Cerebellar cortex (tissue), 1 donor: ENCODE measurements around the gene CEP170.
"Not testable (repeated sequence)": the region's sequence is repeated elsewhere in the genome, so short reads cannot be mapped to it uniquely, and the experiment has no call there.

ENCODE experiments used
- DNase-seq: peaks from one replicate; pipeline ENCODE4 v3.0.0-alpha.2; 2015; ENCODE audit warnings: low spot score

The CEP170 gene

GRCh38 chr1:243173758-243174369 is 81.2 kb downstream of the CEP170 start:
- not testable (repeated sequence) for DNase-seq

GRCh38 chr1:243164911-243165310 is 90.2 kb downstream of the CEP170 start:
- not testable (repeated sequence) for DNase-seq

- DNase-seq, result not testable (repeated sequence)
These were observed 104.2 kb downstream of the CEP170 start for GRCh38 chr1:243150906-243151305.

GRCh38 chr1:243149120-243149519 is 106.0 kb downstream of the CEP170 start:
- DNase-seq, result not testable (repeated sequence)

- not testable (repeated sequence) for DNase-seq
These were observed 107.7 kb downstream of the CEP170 start for GRCh38 chr1:243147351-243147750.

GRCh38 chr1:243140498-243140897 is 114.6 kb downstream of the CEP170 start:
- DNase-seq, result not testable (repeated sequence)

- not testable (repeated sequence) for DNase-seq
These were observed 132.1 kb downstream of the CEP170 start for GRCh38 chr1:243122876-243123409.

- DNase-seq, result not testable (repeated sequence)
These were observed 133.1 kb downstream of the CEP170 start for GRCh38 chr1:243121939-243122338.

- not testable (repeated sequence) for DNase-seq
These were observed 136.3 kb downstream of the CEP170 start for GRCh38 chr1:243118601-243119322.

- DNase-seq, result not testable (repeated sequence)
These were observed 138.9 kb downstream of the CEP170 start for GRCh38 chr1:243116187-243116586.

GRCh38 chr1:243114769-243115168 is 140.3 kb downstream of the CEP170 start:
- DNase-seq, result not testable (repeated sequence)

GRCh38 chr1:243114059-243114713 is 140.9 kb downstream of the CEP170 start:
- DNase-seq, result not testable (repeated sequence)

GRCh38 chr1:243107171-243107570 is 147.9 kb downstream of the CEP170 start:
- DNase-seq, result not testable (repeated sequence)

- not testable (repeated sequence) for DNase-seq
These were observed 149.3 kb downstream of the CEP170 start for GRCh38 chr1:243105652-243106332.

- not testable (repeated sequence) for DNase-seq
These were observed 150.0 kb downstream of the CEP170 start for GRCh38 chr1:243105104-243105503.

- not testable (repeated sequence) for DNase-seq
These were observed 150.6 kb downstream of the CEP170 start for GRCh38 chr1:243104452-243104851.

GRCh38 chr1:243101551-243102050 is 153.5 kb downstream of the CEP170 start:
- peak; percentile 43 for DNase-seq

GRCh38 chr1:243087368-243087767 is 167.7 kb downstream of the CEP170 start:
- DNase-seq, result not testable (repeated sequence)
